Right hindlimb (tissue), 1 donor: ENCODE data around the gene DYNLT1.
A peak's percentile ranks its signal among the peaks of the same experiment; 100 is the strongest.
"Not testable (repeated sequence)": the region's sequence is repeated elsewhere in the genome, so short reads cannot be mapped to it uniquely, and the experiment has no call there.

Source experiments
- DNase-seq: peaks from one replicate; pipeline ENCODE4 v3.0.0-alpha.2; 2018

DYNLT1 gene

GRCh38 chr6:158639056-158639455 lies 5.5 kb downstream of the DYNLT1 start:
- DNase-seq = no peak

GRCh38 chr6:158638324-158638854 lies 6.2 kb downstream of the DYNLT1 start:
- DNase-seq = no peak

GRCh38 chr6:158636778-158637177 lies 7.8 kb downstream of the DYNLT1 start:
- no peak for DNase-seq

GRCh38 chr6:158635427-158636073 lies 9.0 kb downstream of the DYNLT1 start:
- no peak for DNase-seq

- no peak for DNase-seq
Measured at GRCh38 chr6:158634695-158635426, 9.7 kb downstream of the DYNLT1 start.

- DNase-seq = no peak
Measured at GRCh38 chr6:158633127-158633526, 11.4 kb downstream of the DYNLT1 start.

GRCh38 chr6:158632538-158633119 lies 11.9 kb downstream of the DYNLT1 start:
- DNase-seq = not testable (repeated sequence)

- DNase-seq = peak; percentile 59
Measured at GRCh38 chr6:158631678-158632537, 12.6 kb downstream of the DYNLT1 start.

- peak; percentile 57 for DNase-seq
Measured at GRCh38 chr6:158630938-158631616, 13.5 kb downstream of the DYNLT1 start.

GRCh38 chr6:158629367-158630221 lies 14.9 kb downstream of the DYNLT1 start:
- DNase-seq = no peak

- no peak for DNase-seq
Measured at GRCh38 chr6:158628542-158628941, 16.0 kb downstream of the DYNLT1 start.

- DNase-seq = no peak
Measured at GRCh38 chr6:158627940-158628211, 16.7 kb downstream of the DYNLT1 start.

- no peak for DNase-seq
Measured at GRCh38 chr6:158627168-158627939, 17.2 kb downstream of the DYNLT1 start.

- no peak for DNase-seq
Measured at GRCh38 chr6:158626360-158627167, 18.0 kb downstream of the DYNLT1 start.

GRCh38 chr6:158625881-158626305 lies 18.6 kb downstream of the DYNLT1 start:
- DNase-seq = no peak

- DNase-seq = no peak
Measured at GRCh38 chr6:158624684-158625682, 19.6 kb downstream of the DYNLT1 start.

- no peak for DNase-seq
Measured at GRCh38 chr6:158622545-158623190, 21.9 kb downstream of the DYNLT1 start.
